ENCODE measurements around the gene CAMLG. TPM values are rescaled to one million over a fixed set of nuclear protein-coding genes. Genes with fewer than 3 reads are reported as not detected.
"Not testable (repeated sequence)": the region's sequence is repeated elsewhere in the genome, so short reads cannot be mapped to it uniquely, and the experiment has no call there.

CAMLG gene
- 10 to 100 TPM; 26.5 to 31.6 TPM for total RNA-seq
- long read RNA-seq, donor 1, transcript CAMLG-201 (4 exons, 2,221 nt), result major isoform, 8 of 15 reads
- long read RNA-seq, donor 1, partial matches to known transcripts, result 1 of 15 reads
- long read RNA-seq, donor 1, other reads (novel, unspliced or antisense), result 6 of 15 reads
- long read RNA-seq, donor 2, transcript CAMLG-202 (3 exons, 895 nt), result minor isoform, 8 of 140 reads
- long read RNA-seq, donor 2, transcript CAMLG-201 (4 exons, 2,221 nt), result major isoform, 100 of 140 reads
- long read RNA-seq, donor 2, partial matches to known transcripts, result 6 of 140 reads
- long read RNA-seq, donor 2, other reads (novel, unspliced or antisense), result 26 of 140 reads

- intact Hi-C loops (cut with DNase I), result no loop called here
- DNase-seq (ENCODE audit: low spot score), result peak; percentile 100
Observed at GRCh38 chr5:134738133-134738962, at the start of gene CAMLG. Gene CAMLG, plus strand, starts transcription at chr5:134738548. Its CDS starts 73 bp downstream, at chr5:134738621.

GRCh38 chr5:134690144-134690543 is 48.2 kb upstream of the CAMLG start:
- intact Hi-C loops (cut with DNase I); DNase-seq (ENCODE audit: low spot score): not testable (repeated sequence)

GRCh38 chr5:134692722-134693121 is 45.6 kb upstream of the CAMLG start:
- intact Hi-C loops (cut with DNase I), result no loop called here
- DNase-seq (ENCODE audit: low spot score), result no peak

GRCh38 chr5:134708301-134708700 is 30.0 kb upstream of the CAMLG start:
- intact Hi-C loops (cut with DNase I), result no loop called here
- DNase-seq (ENCODE audit: low spot score), result no peak

- DNase-seq (ENCODE audit: low spot score), result no peak
- intact Hi-C loops (cut with DNase I), result no loop called here
Observed at GRCh38 chr5:134714120-134714519, 24.2 kb upstream of the CAMLG start.

- DNase-seq (ENCODE audit: low spot score), result no peak
- intact Hi-C loops (cut with DNase I), result no loop called here
Observed at GRCh38 chr5:134714541-134714940, 23.8 kb upstream of the CAMLG start.

- DNase-seq (ENCODE audit: low spot score); intact Hi-C loops (cut with DNase I): not testable (repeated sequence)
Observed at GRCh38 chr5:134715466-134715865, 22.9 kb upstream of the CAMLG start.

- no peak for DNase-seq (ENCODE audit: low spot score)
- intact Hi-C loops (cut with DNase I), result no loop called here
Observed at GRCh38 chr5:134724872-134725271, 13.5 kb upstream of the CAMLG start.

- intact Hi-C loops (cut with DNase I), result no loop called here
Observed at GRCh38 chr5:134732819-134733218, 5.5 kb upstream of the CAMLG start.

GRCh38 chr5:134735243-134735642 is 3.1 kb upstream of the CAMLG start:
- DNase-seq (ENCODE audit: low spot score), result no peak
- intact Hi-C loops (cut with DNase I), result no loop called here

More at GRCh38 chr5:134732819-134733218, 5.5 kb upstream of the CAMLG start:
- DNase-seq (ENCODE audit: low spot score), result no peak

GRCh38 chr5:134736173-134736812 is 2.1 kb upstream of the CAMLG start:
- intact Hi-C loops (cut with DNase I), result no loop called here
- no peak for DNase-seq (ENCODE audit: low spot score)

GRCh38 chr5:134738963-134739661 is 764 bp downstream of the CAMLG start:
- DNase-seq (ENCODE audit: low spot score), result no peak
- intact Hi-C loops (cut with DNase I), result no loop called here

GRCh38 chr5:134741052-134741451 is 2.7 kb downstream of the CAMLG start:
- intact Hi-C loops (cut with DNase I), result no loop called here
- no peak for DNase-seq (ENCODE audit: low spot score)

GRCh38 chr5:134742134-134742533 is 3.8 kb downstream of the CAMLG start:
- intact Hi-C loops (cut with DNase I), result no loop called here
- DNase-seq (ENCODE audit: low spot score), result no peak

GRCh38 chr5:134749415-134749814 is 11.1 kb downstream of the CAMLG start:
- DNase-seq (ENCODE audit: low spot score), result no peak
- intact Hi-C loops (cut with DNase I), result no loop called here

- DNase-seq (ENCODE audit: low spot score), result no peak
- intact Hi-C loops (cut with DNase I), result no loop called here
Observed at GRCh38 chr5:134758176-134758503, 19.8 kb downstream of the CAMLG start.

- intact Hi-C loops (cut with DNase I), result no loop called here
- DNase-seq (ENCODE audit: low spot score), result peak; percentile 98
Observed at GRCh38 chr5:134758504-134759341, 20.4 kb downstream of the CAMLG start, which contains the start of gene DDX46. Gene DDX46, plus strand, starts transcription at chr5:134758779. Its CDS starts 160 bp downstream, at chr5:134758939.

- intact Hi-C loops (cut with DNase I), result not testable (repeated sequence)
Observed at GRCh38 chr5:134767528-134768291, 29.4 kb downstream of the CAMLG start.

More at GRCh38 chr5:134767528-134768291, 29.4 kb downstream of the CAMLG start:
- DNase-seq (ENCODE audit: low spot score), result not testable (repeated sequence)
